ENCODE data around the gene C1S. TPM values are rescaled to one million over a fixed set of nuclear protein-coding genes. Genes with fewer than 3 reads are reported as not detected.

C1S gene
- total and polyA plus RNA-seq, 9 of the 15 experiments (the other 6 are each of a cell fraction or from before 2014, with no cell fraction given) = 0.08 to 0.84 (median 0.27) TPM

DNA sequence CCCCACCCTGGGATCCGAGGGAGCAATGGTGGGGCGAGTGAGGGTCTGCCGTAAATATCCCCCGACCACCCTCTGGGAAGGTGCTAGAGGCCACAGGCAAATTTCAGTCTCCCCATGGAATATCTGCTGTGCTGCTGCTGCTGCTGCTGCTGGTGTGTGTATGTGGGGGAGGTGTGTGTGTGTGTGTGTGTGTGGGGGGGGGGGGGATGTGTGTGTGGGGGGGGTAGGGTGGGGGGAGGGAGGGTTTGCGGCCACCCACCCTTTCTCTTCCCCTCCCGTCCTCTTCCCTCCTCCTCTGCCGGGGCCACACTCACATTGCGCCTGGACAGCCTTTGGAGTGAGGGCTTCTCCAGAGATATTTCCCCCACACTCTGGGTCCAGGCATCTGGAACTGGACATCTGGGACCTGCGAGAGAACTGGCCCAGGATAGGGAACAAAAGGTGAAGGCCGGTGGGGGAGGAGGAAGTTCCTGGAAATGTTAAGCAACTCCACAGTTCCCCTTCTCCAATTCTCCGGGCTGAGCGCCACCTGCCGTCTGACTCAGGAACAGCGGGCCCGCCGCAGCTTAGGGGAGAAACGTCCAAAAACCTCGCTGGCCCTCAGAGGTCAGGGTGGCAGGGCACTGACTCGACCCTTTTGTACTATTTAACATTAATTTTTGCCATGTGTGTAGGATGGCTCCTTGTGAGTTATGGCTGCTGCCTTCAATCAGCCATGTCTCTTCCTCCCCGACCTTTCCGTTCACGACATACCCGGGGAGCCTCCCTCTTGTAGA, 48.5 kb downstream of the C1S start, which contains the start of gene C1RL (continued):
- peak in 1 of 2 experiments; percentile 23; a peak in 1 of 4 replicates for TF ChIP-seq SIN3A (IDR thresholded peaks at IDR 0.05; ENCODE audit: borderline replicate concordance in 2 of 2, control insufficient read depth in 1 of 2, low read depth in 2 of 2, low read length in 2 of 2)
- TF ChIP-seq, protein P1, sequence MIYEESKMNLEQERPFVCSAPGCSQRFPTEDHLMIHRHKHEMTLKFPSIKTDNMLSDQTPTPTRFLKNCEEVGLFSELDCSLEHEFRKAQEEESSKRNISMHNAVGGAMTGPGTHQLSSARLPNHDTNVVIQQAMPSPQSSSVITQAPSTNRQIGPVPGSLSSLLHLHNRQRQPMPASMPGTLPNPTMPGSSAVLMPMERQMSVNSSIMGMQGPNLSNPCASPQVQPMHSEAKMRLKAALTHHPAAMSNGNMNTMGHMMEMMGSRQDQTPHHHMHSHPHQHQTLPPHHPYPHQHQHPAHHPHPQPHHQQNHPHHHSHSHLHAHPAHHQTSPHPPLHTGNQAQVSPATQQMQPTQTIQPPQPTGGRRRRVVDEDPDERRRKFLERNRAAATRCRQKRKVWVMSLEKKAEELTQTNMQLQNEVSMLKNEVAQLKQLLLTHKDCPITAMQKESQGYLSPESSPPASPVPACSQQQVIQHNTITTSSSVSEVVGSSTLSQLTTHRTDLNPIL (CRISPR knock-in tag; IDR thresholded peaks at IDR 0.05) = no peak
- no peak for TF ChIP-seq SP1 (CRISPR knock-in tag; IDR thresholded peaks at IDR 0.05)
- TF ChIP-seq SMARCE1 (IDR thresholded peaks at IDR 0.05) = peak; percentile 60
- no peak for TF ChIP-seq SMARCC2 (IDR thresholded peaks at IDR 0.05; ENCODE audit: low read depth)
- TF ChIP-seq U2AF2 (optimal IDR thresholded peaks at IDR 0.05; ENCODE audit: low read depth, low read length) = no peak
- TF ChIP-seq, protein P2, sequence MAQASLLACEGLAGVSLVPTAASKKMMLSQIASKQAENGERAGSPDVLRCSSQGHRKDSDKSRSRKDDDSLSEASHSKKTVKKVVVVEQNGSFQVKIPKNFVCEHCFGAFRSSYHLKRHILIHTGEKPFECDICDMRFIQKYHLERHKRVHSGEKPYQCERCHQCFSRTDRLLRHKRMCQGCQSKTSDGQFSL (CRISPR knock-in tag; IDR thresholded peaks at IDR 0.05) = peak; percentile 94
- TF ChIP-seq, protein P2 (tag; IDR thresholded peaks at IDR 0.05) = peak in 1 of 2 experiments; percentile 99; a peak in 2 of 4 replicates
- no peak for TF ChIP-seq FOXA3 (CRISPR knock-in tag; conservative IDR thresholded peaks at IDR 0.05 in 1 of 2, IDR thresholded peaks at IDR 0.05 in 1 of 2)
- TF ChIP-seq, protein P3, sequence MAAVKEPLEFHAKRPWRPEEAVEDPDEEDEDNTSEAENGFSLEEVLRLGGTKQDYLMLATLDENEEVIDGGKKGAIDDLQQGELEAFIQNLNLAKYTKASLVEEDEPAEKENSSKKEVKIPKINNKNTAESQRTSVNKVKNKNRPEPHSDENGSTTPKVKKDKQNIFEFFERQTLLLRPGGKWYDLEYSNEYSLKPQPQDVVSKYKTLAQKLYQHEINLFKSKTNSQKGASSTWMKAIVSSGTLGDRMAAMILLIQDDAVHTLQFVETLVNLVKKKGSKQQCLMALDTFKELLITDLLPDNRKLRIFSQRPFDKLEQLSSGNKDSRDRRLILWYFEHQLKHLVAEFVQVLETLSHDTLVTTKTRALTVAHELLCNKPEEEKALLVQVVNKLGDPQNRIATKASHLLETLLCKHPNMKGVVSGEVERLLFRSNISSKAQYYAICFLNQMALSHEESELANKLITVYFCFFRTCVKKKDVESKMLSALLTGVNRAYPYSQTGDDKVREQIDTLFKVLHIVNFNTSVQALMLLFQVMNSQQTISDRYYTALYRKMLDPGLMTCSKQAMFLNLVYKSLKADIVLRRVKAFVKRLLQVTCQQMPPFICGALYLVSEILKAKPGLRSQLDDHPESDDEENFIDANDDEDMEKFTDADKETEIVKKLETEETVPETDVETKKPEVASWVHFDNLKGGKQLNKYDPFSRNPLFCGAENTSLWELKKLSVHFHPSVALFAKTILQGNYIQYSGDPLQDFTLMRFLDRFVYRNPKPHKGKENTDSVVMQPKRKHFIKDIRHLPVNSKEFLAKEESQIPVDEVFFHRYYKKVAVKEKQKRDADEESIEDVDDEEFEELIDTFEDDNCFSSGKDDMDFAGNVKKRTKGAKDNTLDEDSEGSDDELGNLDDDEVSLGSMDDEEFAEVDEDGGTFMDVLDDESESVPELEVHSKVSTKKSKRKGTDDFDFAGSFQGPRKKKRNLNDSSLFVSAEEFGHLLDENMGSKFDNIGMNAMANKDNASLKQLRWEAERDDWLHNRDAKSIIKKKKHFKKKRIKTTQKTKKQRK (IDR thresholded peaks at IDR 0.05; ENCODE audit: borderline replicate concordance, low read depth, low read length) = no peak
- TF ChIP-seq NCOR1 (IDR thresholded peaks at IDR 0.05) = peak; percentile 44; the same call in 1 of the 2 replicates
- TF ChIP-seq BRD9 (IDR thresholded peaks at IDR 0.05; ENCODE audit: low read depth, partially characterized antibody) = peak; percentile 48
- 0 out of 2 replicates have a peak, but pooled peaks have one; percentile 31 for TF ChIP-seq CREM (IDR thresholded peaks at IDR 0.05; ENCODE audit: low read depth)
- TF ChIP-seq TCFL5 (CRISPR knock-in tag; conservative IDR thresholded peaks at IDR 0.05) = no peak
- TF ChIP-seq PCBP1 (IDR thresholded peaks at IDR 0.05; ENCODE audit: low read depth, low read length, poor library complexity, severe bottlenecking) = no peak
- TF ChIP-seq LEF1 (IDR thresholded peaks at IDR 0.05) = no peak; the same call in none of the 2 replicates

Data from K562 (cell line).